ENCODE measurements around the gene PAIP2.
"Not testable (repeated sequence)": the region's sequence is repeated elsewhere in the genome, so short reads cannot be mapped to it uniquely, and the experiment has no call there.

PAIP2 gene

GRCh38 chr5:139378941-139379361 is 37.3 kb downstream of the PAIP2 start:
- DNase-seq, result no peak
- TF ChIP-seq GATA1 (IDR thresholded peaks at IDR 0.05; ENCODE audit: low read depth, low read length) (no peak), POLR2A (IDR thresholded peaks at IDR 0.05; ENCODE audit: low read length) (no peak)

GRCh38 chr5:139379626-139380449 is 38.2 kb downstream of the PAIP2 start:
- no peak for TF ChIP-seq POLR2A (IDR thresholded peaks at IDR 0.05; ENCODE audit: low read length)
- TF ChIP-seq GATA1 (IDR thresholded peaks at IDR 0.05; ENCODE audit: low read depth, low read length), result no peak
- no peak for DNase-seq

- TF ChIP-seq GATA1 (IDR thresholded peaks at IDR 0.05; ENCODE audit: low read depth, low read length) (no peak), POLR2A (IDR thresholded peaks at IDR 0.05; ENCODE audit: low read length) (no peak)
- no peak for DNase-seq
Observed at GRCh38 chr5:139381837-139382761, 40.4 kb downstream of the PAIP2 start.

GRCh38 chr5:139382807-139383206 is 41.2 kb downstream of the PAIP2 start:
- TF ChIP-seq POLR2A (IDR thresholded peaks at IDR 0.05; ENCODE audit: low read length), result no peak
- no peak for TF ChIP-seq GATA1 (IDR thresholded peaks at IDR 0.05; ENCODE audit: low read depth, low read length)

GRCh38 chr5:139383275-139383992 is 41.8 kb downstream of the PAIP2 start, which contains the start of gene SLC23A1:
Gene SLC23A1 (minus strand): TSS chr5:139383297. CDS start chr5:139383253, 44 bp downstream.
- TF ChIP-seq POLR2A (IDR thresholded peaks at IDR 0.05; ENCODE audit: low read length) (no peak), GATA1 (IDR thresholded peaks at IDR 0.05; ENCODE audit: low read depth, low read length) (no peak)

More at GRCh38 chr5:139382807-139383206, 41.2 kb downstream of the PAIP2 start:
- DNase-seq, result no peak

DNA sequence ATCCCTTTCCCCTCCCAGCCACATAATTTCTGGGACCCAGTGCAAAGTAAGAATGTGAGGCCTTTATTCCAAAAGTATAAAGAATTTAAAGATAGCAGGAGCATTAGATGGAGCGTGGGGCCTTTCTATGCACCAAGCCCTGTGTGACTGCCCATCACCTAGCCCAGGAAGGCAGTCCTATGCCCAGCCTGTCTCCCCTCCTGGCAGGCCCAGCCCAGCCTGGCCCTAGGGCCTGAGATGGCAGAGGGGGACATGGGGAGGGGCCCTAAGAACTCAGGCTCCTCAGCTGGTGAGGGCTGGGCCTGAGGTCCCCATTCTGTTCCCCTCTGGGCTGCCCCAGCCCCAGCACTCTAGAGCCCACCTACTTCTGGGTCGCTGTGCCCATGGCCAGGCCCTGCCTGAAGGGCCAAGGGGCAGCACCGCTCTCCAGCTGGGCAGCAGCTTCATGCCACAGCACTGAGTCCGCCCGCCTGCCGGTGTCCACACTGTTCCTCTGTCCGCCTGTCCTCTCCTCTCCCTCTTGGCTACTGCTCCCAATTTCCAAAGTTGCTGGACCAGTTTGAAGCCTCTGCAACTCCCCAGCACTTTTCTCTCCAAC is 42.4 kb downstream of the PAIP2 start:
- no peak for DNase-seq
- TF ChIP-seq POLR2A (IDR thresholded peaks at IDR 0.05; ENCODE audit: low read length), result no peak
- TF ChIP-seq GATA1 (IDR thresholded peaks at IDR 0.05; ENCODE audit: low read depth, low read length), result no peak

More at GRCh38 chr5:139383275-139383992, 41.8 kb downstream of the PAIP2 start, which contains the start of gene SLC23A1:
- no peak for DNase-seq

DNA sequence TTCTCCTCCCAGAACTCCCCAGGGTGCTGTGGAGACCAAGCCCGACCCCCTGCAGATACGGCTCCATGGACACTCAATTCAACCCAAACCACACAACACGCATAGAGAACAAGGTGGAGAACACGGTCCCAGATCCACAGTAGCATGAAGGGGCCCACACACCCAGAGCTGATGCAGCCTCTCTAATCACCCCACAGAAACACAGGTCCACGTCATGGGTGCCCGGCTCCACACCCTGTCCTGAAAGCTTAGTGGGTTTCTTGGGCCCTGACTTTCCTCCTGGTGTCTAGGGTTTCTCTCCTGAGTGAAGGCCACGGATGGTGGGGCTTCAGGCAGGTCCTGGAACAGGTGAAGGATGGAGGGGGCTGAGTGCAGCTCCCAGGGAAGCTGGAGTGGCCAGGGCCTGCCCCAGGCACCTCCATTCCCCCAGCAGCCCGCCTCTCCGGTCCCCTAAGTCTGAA is 43.0 kb downstream of the PAIP2 start:
- no peak for DNase-seq

DNA sequence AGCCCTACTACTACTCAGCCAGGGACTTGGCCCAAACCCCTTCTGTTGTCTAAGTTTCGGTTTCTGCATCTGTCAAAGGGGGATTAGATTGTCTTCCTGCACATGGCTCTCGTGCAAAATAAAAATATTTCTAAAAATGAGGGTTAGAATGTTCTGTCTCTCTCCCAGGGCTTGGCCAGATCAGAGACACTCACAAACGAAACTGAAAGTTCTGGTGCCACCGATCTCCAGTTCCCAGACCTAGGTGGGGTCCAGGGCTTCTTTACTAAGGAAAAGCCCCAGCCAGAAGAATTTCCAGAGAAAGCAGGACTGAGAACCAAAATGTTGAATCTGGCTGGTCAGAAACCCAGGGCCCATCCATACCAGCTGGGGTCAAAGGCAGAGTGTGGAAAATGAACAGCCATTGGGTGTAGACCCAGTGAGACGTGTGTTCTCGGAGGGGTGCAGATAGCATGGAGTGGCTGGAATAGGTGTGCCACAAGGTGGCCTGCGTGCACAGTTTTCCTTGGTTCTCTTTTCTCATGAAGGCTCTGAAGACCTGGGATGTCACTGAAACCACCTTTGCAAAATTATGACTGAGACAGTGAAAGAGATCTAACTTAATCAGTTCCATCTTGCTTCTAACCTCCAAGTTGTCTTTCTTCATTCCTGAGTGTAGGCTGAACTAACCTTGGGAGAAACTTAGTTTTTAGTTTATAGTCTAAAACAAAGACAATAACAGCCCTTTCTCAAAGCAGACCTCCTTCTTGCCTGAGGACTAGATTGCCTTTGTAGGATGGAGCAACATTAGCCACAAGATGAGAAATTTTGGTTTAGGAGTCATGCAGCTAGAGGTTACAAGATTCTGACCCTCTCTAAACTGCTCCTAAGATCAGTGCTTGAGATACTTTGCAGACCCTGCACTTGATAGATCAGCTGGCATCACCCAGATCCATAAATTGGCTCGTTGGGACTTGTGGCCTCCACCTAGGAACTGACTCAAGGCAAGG is 43.7 kb downstream of the PAIP2 start:
- DNase-seq, result peak; percentile 16 to 40

More for the DNA sequence above, 43.0 kb downstream of the PAIP2 start:
- no peak for TF ChIP-seq POLR2A (IDR thresholded peaks at IDR 0.05; ENCODE audit: low read length)
- TF ChIP-seq GATA1 (IDR thresholded peaks at IDR 0.05; ENCODE audit: low read depth, low read length), result no peak

DNA sequence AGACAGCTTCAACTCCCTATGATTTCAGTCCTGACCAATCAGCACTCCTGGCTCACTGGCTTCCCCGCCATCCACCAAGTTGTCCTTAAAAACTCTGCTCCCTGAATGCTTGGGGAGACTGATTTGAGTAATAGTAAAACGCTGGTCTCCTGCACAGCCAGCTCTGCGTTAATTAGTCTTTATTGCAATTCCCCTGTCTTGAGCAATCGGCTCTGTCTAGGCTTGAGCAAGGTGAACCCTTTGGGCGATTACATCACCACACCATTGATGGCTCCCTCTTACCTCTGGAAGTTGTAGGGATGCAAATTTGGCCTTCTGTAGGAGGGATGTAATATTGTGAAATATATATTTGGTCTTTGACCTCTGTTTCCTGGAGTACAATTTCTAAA is 44.4 kb downstream of the PAIP2 start:
- TF ChIP-seq POLR2A (IDR thresholded peaks at IDR 0.05; ENCODE audit: low read length) (no peak), GATA1 (IDR thresholded peaks at IDR 0.05; ENCODE audit: low read depth, low read length) (no peak)
- DNase-seq, result no peak

More for the DNA sequence above, 43.7 kb downstream of the PAIP2 start:
- no peak for TF ChIP-seq POLR2A (IDR thresholded peaks at IDR 0.05; ENCODE audit: low read length)
- TF ChIP-seq GATA1 (IDR thresholded peaks at IDR 0.05; ENCODE audit: low read depth, low read length), result no peak

DNA sequence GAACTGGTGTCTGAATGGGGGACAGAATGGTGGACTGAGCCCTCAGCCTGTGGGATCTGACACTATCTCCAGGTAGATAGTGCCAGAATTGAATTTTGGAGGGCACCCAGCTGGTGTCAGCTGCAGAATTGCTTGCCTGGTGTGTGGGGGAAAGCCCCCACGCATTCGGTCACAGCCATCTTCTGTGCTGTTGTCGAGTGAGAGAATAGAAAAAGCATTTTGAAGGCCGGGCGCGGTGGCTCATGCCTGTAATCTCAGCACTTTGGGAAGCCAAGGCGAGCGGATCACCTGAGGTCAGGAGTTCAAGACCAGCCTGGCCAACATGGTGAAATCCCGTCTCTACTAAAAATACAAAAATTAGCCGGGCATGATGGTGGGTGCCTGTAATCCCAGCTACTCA is 45.3 kb downstream of the PAIP2 start:
- DNase-seq, result not testable (repeated sequence)

DNA sequence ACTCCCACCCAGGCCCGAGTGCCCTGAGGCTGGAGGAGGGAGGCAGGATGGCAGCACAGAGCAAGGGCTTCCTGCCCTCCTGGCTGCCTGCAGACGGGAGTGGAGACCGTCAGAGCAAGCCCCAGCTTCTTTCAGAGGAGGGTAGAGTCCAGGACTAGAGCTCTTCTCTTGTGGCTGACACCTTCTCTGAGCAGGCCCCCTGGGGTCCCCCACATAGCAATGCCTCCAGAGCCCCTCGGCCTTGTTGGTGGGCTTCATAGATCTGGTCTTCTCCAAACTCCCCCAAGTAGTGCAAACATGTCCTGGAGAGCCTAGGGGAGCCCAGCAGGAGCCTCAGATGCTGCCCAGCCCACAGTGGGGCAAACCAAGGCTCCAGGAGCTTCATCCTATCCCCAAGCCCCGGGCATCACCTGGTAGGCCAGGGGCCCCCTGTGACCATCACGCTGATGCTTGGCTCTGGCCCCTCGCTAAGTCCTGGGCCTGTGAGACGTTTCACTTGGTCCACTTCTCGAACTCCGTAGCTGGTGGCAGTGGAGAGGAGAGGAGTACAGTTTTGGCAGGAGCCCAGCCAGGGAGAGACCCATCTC is 46.0 kb downstream of the PAIP2 start:
- no peak for TF ChIP-seq POLR2A (IDR thresholded peaks at IDR 0.05; ENCODE audit: low read length)
- no peak for TF ChIP-seq GATA1 (IDR thresholded peaks at IDR 0.05; ENCODE audit: low read depth, low read length)
- DNase-seq, result no peak

Measured in erythroblast (primary cell).